NOMO-1 (cell line): ENCODE data around the gene CHST11.

Experiments used
- DNase-seq, 2 experiments: peaks; one replicate each; lab custom pipeline; 2025; ENCODE audit not compliant: unreplicated experiment in 2 of 2; lab: John Stamatoyannopoulos, UW

Gene CHST11

GRCh38 chr12:104622928-104623327 is 166.2 kb downstream of the CHST11 start:
- no peak for DNase-seq

GRCh38 chr12:104623883-104624282 is 167.1 kb downstream of the CHST11 start:
- DNase-seq = no peak

DNA sequence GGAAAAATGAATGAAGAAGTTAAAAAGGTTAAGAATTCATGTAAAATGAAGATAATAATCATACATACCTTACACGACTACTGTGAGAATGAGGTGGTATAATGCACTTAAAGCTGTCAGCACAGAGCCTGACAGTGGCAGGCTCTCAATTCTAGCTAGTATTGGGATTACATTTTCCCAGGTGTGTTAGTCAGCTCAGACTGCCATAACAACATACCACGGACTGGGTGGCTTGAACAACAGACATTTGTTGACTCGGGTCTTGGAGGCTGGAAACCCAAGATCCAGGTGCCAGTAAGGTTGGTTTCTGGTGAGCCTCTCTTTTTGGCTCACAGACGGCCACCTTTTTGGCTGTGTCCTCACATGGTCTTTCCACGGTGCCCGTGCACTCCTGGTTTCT is 167.8 kb downstream of the CHST11 start:
- DNase-seq = no peak

- no peak for DNase-seq
Measured at GRCh38 chr12:104626069-104626837, 169.5 kb downstream of the CHST11 start.

DNA sequence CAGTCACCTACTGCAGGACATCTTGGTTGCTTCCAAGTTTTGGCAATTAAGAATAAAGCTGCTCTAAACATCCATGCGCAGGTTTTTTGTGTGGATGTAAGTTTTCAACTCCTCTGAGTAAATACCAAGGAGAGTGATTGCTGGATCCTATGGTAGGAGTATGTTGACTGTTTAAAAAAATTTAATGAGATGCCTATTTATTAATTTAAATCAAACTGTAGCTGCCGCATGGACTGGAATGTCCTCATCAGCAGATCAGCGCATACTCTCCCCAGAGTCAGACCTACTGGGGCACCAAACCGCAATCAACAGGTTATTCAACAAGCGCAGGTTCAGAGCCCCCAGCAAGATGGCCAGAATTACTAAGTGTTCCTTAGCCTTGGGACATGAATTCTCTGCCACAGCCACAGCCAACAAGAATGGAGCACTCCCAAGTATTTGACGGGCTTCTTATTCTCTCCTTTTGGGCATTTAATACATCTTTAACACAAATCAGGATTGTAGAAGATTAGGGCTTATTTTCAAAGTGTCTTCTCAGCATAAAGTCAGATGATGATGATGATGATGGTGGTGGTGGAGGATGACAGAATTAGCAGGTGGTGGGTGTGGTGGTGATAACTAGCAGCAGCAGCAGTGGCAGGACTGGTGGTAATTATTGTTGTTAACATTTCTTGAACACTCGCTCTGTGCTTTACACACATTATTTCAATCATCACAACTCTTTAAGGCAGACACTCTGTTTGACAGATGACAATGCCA is 170.7 kb downstream of the CHST11 start:
- DNase-seq = no peak

- no peak for DNase-seq
Measured at GRCh38 chr12:104627990-104628830, 171.5 kb downstream of the CHST11 start.

DNA sequence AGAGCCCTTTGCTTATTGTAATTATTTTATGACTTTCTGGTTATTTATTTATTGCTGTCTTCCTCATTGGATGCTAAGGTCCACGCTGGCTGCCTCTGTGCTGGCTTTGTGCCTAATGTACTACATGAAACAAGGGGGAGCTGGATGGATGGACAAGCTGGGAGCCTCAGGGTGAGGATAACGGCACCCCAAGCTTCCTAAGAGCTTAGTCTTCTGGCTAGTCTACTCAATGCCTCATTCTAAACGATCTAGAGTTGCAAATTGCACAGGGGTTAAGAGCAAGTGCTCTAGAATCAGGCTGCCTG is 172.0 kb downstream of the CHST11 start:
- DNase-seq = no peak

DNA sequence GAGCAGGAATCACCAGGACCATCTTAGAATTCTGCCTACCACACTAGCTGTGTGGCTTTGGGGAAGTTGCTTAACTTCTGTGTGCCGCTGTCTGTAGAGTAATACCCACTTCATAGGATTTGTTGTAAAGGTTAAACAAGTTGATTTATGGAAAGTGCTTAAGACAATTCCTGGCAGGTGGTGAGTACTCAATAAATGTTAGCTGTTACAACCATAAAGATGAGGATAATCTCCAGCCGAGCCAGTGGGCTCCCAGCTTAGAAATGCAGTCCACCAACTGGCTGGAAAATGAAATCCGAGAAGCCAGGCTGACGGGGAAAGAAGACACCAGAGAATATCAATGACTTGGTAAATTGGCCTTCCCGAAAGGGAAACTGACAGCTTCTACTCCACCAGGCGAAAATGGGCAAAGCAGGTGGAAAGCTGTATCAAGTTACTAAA is 173.5 kb downstream of the CHST11 start:
- DNase-seq = no peak

DNA sequence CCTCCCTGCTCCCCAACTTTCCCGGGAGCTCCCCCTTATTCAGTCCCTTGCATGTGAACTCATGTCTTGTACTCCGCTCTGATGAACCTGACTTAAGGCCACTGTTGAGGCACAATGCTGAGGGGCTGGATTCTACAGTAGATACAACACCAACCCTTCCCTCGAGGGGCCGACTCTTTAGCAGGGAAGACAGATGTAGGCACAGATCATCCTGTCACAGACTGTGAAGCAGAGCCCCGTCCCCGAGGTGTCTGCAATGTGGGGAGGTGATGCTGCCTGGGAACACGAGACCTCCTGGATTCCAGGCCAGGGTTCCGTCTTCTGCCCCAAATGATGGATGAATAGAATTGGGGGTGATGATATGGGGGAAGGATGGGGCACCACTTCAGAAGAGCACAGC is 175.1 kb downstream of the CHST11 start:
- no peak for DNase-seq

- DNase-seq = no peak
Measured at GRCh38 chr12:104632724-104633201, 176.0 kb downstream of the CHST11 start.

DNA sequence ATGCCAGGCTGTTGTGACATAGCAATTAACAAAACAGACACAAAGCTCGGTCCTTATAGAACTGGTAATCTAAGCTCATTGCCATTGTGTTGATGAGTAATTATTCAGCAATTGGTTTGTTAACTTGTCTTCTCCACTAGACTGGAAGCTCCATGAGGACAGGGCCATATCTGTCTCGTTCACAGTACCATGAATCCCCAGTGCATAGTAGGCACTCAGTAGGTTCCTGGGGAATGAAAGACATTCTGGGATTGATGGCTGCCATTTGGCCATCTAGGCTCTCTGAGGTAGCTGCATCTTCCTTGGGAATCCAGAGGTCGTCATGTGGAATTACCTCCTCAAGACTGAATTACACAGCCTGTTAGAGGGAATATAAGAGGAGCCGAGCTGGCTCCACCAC is 177.3 kb downstream of the CHST11 start:
- no peak for DNase-seq

GRCh38 chr12:104634852-104635251 is 178.1 kb downstream of the CHST11 start:
- no peak for DNase-seq

GRCh38 chr12:104635607-104636343 is 179.0 kb downstream of the CHST11 start:
- no peak for DNase-seq

DNA sequence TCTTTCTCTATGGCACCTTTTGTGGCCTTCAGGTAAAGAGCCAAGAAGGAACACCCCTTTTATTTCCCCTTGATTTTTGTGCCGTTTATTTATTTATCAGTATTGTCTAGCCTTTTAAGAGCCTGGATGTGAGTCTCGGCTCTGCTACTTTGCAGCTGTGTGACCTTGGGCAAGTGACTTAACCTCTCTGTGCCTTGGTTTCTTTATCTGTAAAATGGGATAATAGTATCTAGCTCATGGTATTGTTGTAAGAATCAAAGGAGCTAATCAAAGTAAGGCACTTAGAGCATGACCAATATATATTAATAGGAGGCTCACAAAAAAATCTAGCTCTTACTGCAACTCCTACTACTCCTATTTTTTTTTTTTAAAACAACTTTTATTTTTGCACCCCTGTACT is 179.7 kb downstream of the CHST11 start:
- DNase-seq = no peak

DNA sequence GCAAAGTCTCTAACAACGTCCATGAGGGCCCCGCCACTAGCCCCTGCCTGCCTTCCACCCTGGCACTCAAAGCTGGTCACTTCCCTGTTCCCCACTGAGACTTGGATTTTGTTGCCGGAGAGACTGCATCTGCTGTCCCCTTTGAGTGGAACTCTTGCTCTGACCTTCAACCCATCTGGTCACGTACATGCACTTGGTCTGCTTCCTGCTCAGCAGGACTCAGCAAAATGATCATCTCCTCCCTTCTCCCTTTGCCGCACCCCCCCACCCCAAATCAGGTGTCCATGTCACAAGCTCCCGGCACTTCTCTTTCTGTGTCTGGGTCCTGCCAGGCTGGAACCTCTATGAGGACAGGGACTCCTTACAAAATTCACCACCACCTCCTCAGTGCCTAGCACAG is 180.9 kb downstream of the CHST11 start:
- no peak for DNase-seq

DNA sequence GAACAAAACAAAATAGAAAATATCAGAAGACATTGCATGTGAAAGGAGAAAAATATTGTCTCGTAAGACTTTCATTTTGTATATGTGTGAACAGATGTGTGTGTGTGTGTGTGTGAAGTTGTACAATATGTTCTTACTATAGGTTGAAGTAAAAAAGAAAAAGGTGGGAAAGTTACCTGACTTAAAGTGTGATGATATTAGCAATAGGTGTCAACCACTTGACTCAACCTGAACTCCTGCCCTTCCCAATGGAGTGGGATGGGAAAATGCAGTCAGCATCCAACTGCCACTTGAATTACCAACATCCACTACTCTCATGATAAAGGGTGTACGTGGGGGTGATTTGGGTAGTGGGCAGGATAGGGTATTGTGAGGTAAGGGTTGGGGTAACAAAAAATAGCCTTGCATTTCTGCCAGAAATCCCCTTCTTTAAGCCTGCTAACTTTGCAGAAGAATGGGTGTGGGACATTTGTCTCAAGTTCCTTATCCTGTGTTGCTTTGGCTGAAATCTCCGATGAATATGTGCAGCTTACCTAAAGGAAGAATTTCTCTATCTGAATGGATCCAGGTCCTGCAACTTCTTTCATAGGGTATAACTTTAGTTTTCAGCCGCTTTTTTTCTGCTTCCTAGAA is 181.6 kb downstream of the CHST11 start:
- no peak for DNase-seq

- no peak for DNase-seq
Measured at GRCh38 chr12:104638851-104639240, 182.1 kb downstream of the CHST11 start.

DNA sequence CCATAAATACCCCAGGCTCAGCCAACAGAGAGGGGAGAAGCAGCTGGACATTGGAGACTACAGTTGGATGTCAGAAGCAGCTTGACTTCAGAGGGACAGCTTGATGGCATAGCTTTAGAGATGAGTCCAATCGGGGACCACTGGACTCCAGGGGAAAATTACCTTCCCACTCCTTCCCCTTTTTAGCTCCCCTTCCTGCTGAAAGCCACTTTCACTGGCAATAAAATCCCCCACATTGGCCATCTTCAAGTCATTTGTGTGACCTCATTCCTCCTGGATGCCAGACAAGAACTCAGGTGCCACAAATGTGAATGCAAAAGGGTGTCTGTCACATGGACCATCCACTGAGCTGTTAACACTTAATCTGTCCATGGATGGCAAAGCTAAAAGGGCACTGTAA is 184.2 kb downstream of the CHST11 start:
- DNase-seq = no peak

GRCh38 chr12:104641862-104642261 is 185.1 kb downstream of the CHST11 start:
- no peak for DNase-seq
